PC-9 (cell line): ENCODE measurements around the gene FAM162B. TPM values are rescaled to one million over a fixed set of nuclear protein-coding genes. Genes with fewer than 3 reads are reported as not detected.

ENCODE experiments used
- BruUV-seq: library from RNA; stranded (reverse); fragments of 400-500 nt; replicated peaks from 2 replicates; lab custom pipeline; 2021; lab: Mats Ljungman, UMichigan
- CTCF ChIA-PET: fragments of 300-600 bp; sonication (Branson Sonifier 250); formaldehyde crosslinking; loops from one replicate; lab custom pipeline; 2022; ENCODE audit warnings: antibody characterized with exemption; lab: Charles Lee
- POLR2A ChIA-PET: fragments of 300-600 bp; sonication (Branson Sonifier 250); formaldehyde crosslinking; loops from one replicate; lab custom pipeline; 2022; ENCODE audit warnings: antibody characterized with exemption; ENCODE audit not compliant: unreplicated experiment; lab: Charles Lee
- DNase-seq, 2 experiments: peaks; one replicate each; pipeline versions ENCODE4 v3.0.0 to v3.0.0-alpha.2; 2015 to 2022; ENCODE audit warnings: mixed read lengths in 1 of 2
- H2AFZ ChIP-seq: fragments of 200-600 bp; sonication (generic); 2 replicates; pipeline ENCODE4 v1.8.1; 2017; ENCODE audit warnings: antibody characterized with exemption
- H3F3A ChIP-seq: fragments of 200-600 bp; sonication (generic); 2 replicates; pipeline ENCODE4 v1.8.1; 2017; ENCODE audit warnings: antibody characterized with exemption, mild to moderate bottlenecking, low read depth; ENCODE audit not compliant: insufficient read depth
- H3K27ac ChIP-seq: fragments of 200-600 bp; sonication (generic); 2 replicates; pipeline ENCODE4 v1.6.1; 2016; ENCODE audit warnings: mixed run types
- H3K27me3 ChIP-seq: fragments of 200-600 bp; sonication (generic); 2 replicates; pipeline ENCODE4 v1.6.1; 2016; ENCODE audit warnings: low read depth, mixed run types; ENCODE audit not compliant: insufficient read depth
- H3K36me3 ChIP-seq: fragments of 200-600 bp; sonication (generic); 2 replicates; pipeline ENCODE4 v1.6.1; 2016; ENCODE audit warnings: low read depth, mixed run types
- H3K4me1 ChIP-seq: fragments of 200-600 bp; sonication (generic); replicated peaks from 2 replicates; pipeline ENCODE4 v1.6.1; 2016; ENCODE audit warnings: mixed run types; ENCODE audit not compliant: insufficient read depth
- H3K4me2 ChIP-seq: fragments of 200-600 bp; sonication (generic); 2 replicates; pipeline ENCODE4 v1.6.1; 2017; ENCODE audit warnings: mixed run types
- H3K4me3 ChIP-seq: fragments of 200-600 bp; sonication (generic); 2 replicates; pipeline ENCODE4 v1.6.1; 2016; ENCODE audit warnings: mixed run types
- H3K79me2 ChIP-seq: fragments of 200-600 bp; sonication (generic); 2 replicates; pipeline ENCODE4 v1.6.1; 2017; ENCODE audit warnings: low read depth, mixed run types
- H3K9me2 ChIP-seq: fragments of 200-600 bp; sonication (generic); 2 replicates; pipeline ENCODE4 v1.8.1; 2017; ENCODE audit warnings: mild to moderate bottlenecking; ENCODE audit not compliant: insufficient read depth
- H3K9me3 ChIP-seq: fragments of 200-600 bp; sonication (generic); 2 replicates; pipeline ENCODE4 v1.8.1; 2016; ENCODE audit warnings: low read depth; ENCODE audit not compliant: insufficient read depth
- H4K20me1 ChIP-seq: fragments of 200-600 bp; sonication (generic); 2 replicates; pipeline ENCODE4 v1.8.1; 2017; ENCODE audit not compliant: insufficient read depth
- EZH2 ChIP-seq: fragments of 200-600 bp; sonication (generic); IDR thresholded peaks from 2 replicates; pipeline ENCODE4 v1.8.0; 2017; ENCODE audit warnings: antibody characterized with exemption, low read depth
- intact Hi-C: fragments of 100-400 bp; cut with micrococcal nuclease; formaldehyde crosslinking; loops from one replicate; pipeline ENCODE4 v1.10.0; 2022; ENCODE audit not compliant: unreplicated experiment
- total RNA-seq: library from RNA; stranded (reverse); gene quantifications from 2 replicates; pipeline ENCODE4 v1.2.3, GENCODE V29; 2021
- TF ChIP-seq, protein P1 (sequence below): fragments of 200-600 bp; sonication (generic); conservative IDR thresholded peaks from 2 replicates; pipeline ENCODE4 v1.6.1; 2017; ENCODE audit warnings: mixed run types, antibody characterized with exemption, mild to moderate bottlenecking, moderate library complexity

FAM162B gene
- total RNA-seq, 1 experiment from 2014 or later, result not detected

DNA sequence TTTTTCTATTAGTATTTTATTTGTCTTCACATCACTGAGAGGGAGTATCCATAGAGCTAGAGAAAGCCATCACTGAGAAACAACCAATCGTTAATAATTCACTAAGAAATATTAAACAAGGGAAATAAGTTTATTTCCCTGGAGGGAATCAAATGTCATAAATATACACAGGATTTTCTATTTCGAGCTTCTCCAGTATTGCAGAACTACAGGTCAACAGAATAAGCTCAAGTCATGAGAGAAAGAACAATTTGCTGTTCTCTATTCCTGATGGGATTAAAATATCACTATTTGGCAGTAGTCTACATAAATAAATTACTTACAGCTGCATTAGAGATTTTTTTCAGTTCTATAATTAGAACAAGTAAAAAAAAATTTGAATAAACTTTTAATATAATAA lies 2.2 kb upstream of the FAM162B start:
- Histone ChIP-seq H3K9me3 (no peaks in the 10 kb centered on the region), H3K4me3 (no peak overlapping the region), H3F3A (no peaks in the 10 kb centered on the region), H4K20me1 (no peaks in the 10 kb centered on the region), H3K27me3 (no peaks in the 10 kb centered on the region), H3K27ac (no peak overlapping the region), H3K36me3 (no peaks in the 10 kb centered on the region), H3K4me2 (no peak overlapping the region), H3K9me2 (no peaks in the 10 kb centered on the region), H2AFZ (no peak overlapping the region), H3K4me1 (no peaks in the 10 kb centered on the region), H3K79me2 (no peaks in the 10 kb centered on the region)
- ChIA-PET POLR2A (no interaction called here), CTCF (interaction anchor here (0.6 kb wide), 1 partner anchor 11 kb away, joined by 5 read pairs; no protein-coding TSS in a partner anchor)
- no TSS peak for BruUV-seq
- intact Hi-C loops, result no loop called here
- no peak for TF ChIP-seq EZH2
- TF ChIP-seq, protein P1, sequence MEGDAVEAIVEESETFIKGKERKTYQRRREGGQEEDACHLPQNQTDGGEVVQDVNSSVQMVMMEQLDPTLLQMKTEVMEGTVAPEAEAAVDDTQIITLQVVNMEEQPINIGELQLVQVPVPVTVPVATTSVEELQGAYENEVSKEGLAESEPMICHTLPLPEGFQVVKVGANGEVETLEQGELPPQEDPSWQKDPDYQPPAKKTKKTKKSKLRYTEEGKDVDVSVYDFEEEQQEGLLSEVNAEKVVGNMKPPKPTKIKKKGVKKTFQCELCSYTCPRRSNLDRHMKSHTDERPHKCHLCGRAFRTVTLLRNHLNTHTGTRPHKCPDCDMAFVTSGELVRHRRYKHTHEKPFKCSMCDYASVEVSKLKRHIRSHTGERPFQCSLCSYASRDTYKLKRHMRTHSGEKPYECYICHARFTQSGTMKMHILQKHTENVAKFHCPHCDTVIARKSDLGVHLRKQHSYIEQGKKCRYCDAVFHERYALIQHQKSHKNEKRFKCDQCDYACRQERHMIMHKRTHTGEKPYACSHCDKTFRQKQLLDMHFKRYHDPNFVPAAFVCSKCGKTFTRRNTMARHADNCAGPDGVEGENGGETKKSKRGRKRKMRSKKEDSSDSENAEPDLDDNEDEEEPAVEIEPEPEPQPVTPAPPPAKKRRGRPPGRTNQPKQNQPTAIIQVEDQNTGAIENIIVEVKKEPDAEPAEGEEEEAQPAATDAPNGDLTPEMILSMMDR, result no peak
- no peak for DNase-seq

DNA sequence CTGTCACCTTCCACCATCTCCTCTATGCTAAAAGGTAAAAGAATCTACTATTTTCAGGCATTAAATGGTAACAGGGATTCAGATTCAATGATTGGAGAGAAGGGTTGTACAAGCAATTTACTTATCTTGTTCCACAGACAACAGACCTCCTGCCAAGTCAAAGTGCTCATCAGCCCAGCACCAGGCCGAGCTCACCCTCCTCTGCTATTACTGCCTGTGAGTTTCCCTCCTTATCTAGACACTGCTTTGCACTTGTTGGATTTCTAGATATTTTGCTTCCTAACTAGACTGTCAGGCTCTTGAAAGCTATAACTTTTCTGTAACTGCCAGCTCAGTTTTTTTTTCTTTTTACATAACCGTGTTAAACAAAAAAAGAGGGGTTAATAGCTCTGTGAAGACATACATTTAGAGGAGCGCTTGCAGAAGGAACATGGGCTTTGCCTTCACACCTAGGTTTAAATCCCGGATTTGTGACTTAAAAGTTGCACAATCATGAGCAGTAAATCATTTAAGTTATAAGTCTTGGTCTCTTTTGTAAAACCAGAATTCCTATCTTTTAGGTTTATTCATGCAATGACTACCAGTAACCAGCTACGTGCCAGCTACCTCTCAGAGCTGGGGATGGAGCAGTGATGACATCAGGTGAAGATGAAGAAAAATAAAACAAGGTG lies 1.1 kb upstream of the FAM162B start:
- H3K4me2 ChIP-seq, result no peak overlapping the region
- no peaks in the 10 kb centered on the region for H3F3A ChIP-seq
- no peaks in the 10 kb centered on the region for H3K9me2 ChIP-seq
- H3K27ac ChIP-seq, result no peak overlapping the region
- no peaks in the 10 kb centered on the region for H3K27me3 ChIP-seq
- no peaks in the 10 kb centered on the region for H3K79me2 ChIP-seq
- no peaks in the 10 kb centered on the region for H3K4me1 ChIP-seq
- H2AFZ ChIP-seq, result no peak overlapping the region
- ChIA-PET CTCF (no interaction called here), POLR2A (no interaction called here)
- intact Hi-C loops, result no loop called here
- H3K36me3 ChIP-seq, result no peaks in the 10 kb centered on the region
- DNase-seq, result no peak
- no peak overlapping the region for H3K4me3 ChIP-seq
- TF ChIP-seq, protein P1, result no peak
- TF ChIP-seq EZH2, result no peak
- H4K20me1 ChIP-seq, result no peaks in the 10 kb centered on the region
- H3K9me3 ChIP-seq, result no peaks in the 10 kb centered on the region
- BruUV-seq, result no TSS peak

DNA sequence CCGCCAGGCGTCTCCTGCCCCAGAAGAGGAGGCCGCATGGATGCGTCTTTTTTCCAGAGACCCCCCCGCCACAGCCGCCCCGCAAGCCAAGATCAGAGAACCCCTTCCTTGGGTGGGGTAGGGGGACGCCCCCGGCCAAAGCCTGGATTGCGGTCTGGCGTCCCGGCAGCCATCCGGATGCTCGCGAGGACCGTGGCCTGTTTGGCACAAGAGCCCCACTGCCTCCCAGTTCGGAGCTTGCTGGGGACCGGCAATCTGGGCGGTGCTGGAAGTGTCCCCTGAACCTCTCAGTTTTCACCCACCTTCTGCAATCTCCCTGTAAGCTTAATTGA lies 924 bp downstream of the FAM162B start:
- H3K4me3 ChIP-seq, result no peak overlapping the region
- POLR2A ChIA-PET, result no interaction called here

More for the DNA sequence above, 924 bp downstream of the FAM162B start:
- H3F3A ChIP-seq, result no peaks in the 10 kb centered on the region
- H3K27ac ChIP-seq, result no peak overlapping the region
- H2AFZ ChIP-seq, result no peak overlapping the region
- H4K20me1 ChIP-seq, result no peaks in the 10 kb centered on the region
- no peaks in the 10 kb centered on the region for H3K27me3 ChIP-seq
- no peaks in the 10 kb centered on the region for H3K4me1 ChIP-seq
- intact Hi-C loops, result no loop called here
- CTCF ChIA-PET, result no interaction called here
- H3K4me2 ChIP-seq, result no peak overlapping the region
- no peak for DNase-seq
- H3K79me2 ChIP-seq, result no peaks in the 10 kb centered on the region
- H3K9me2 ChIP-seq, result no peaks in the 10 kb centered on the region
- H3K36me3 ChIP-seq, result no peaks in the 10 kb centered on the region
- H3K9me3 ChIP-seq, result no peaks in the 10 kb centered on the region
- TF ChIP-seq EZH2, result no peak
- TF ChIP-seq, protein P1, result no peak
- no TSS peak for BruUV-seq
